H1 (cell line): ENCODE data around the gene ASCC3. TPM values are rescaled to one million over a fixed set of nuclear protein-coding genes. Genes with fewer than 3 reads are reported as not detected.

Experiments used
- ASH2L ChIP-seq: fragments of 200-600, 300-600 bp; sonication (generic); IDR thresholded peaks from one replicate; pipeline ENCODE4 v1.7.1; 2017; ENCODE audit warnings: low read length
- HDAC2 ChIP-seq, 2 experiments: fragments of 300-600 bp in 1 of 2; sonication (generic) in 1 of 2; IDR thresholded peaks; 2 replicates each; pipeline ENCODE4 v1.6.1; 2011 to 2012; ENCODE audit warnings: low read depth in 2 of 2, low read length in 2 of 2, mild to moderate bottlenecking in 2 of 2, moderate library complexity in 2 of 2, borderline replicate concordance in 1 of 2, inconsistent platforms in 1 of 2
- HDAC6 ChIP-seq: IDR thresholded peaks from one replicate; pipeline ENCODE4 v1.7.1; 2012; ENCODE audit warnings: low read depth, mild to moderate bottlenecking, inconsistent platforms, low read length, moderate library complexity
- JUND ChIP-seq: IDR thresholded peaks from 2 replicates; pipeline ENCODE4 v1.6.1; 2011; ENCODE audit warnings: mild to moderate bottlenecking, improper control_type of control experiment, low read length
- KDM1A ChIP-seq: fragments of 200-600, 300-600 bp; sonication (generic); IDR thresholded peaks from 2 replicates; pipeline ENCODE4 v1.7.1; 2016; ENCODE audit warnings: mild to moderate bottlenecking, low read length, borderline replicate concordance
- KDM4A ChIP-seq: IDR thresholded peaks from one replicate; pipeline ENCODE4 v1.7.1; 2012; ENCODE audit warnings: low read depth, mild to moderate bottlenecking, moderate library complexity, low read length, inconsistent platforms; ENCODE audit not compliant: severe bottlenecking
- NANOG ChIP-seq: IDR thresholded peaks from 2 replicates; pipeline ENCODE4 v1.6.1; 2011; ENCODE audit warnings: low read length, low read depth, mild to moderate bottlenecking, inconsistent platforms; ENCODE audit not compliant: insufficient read depth, poor library complexity, severe bottlenecking
- RBBP5 ChIP-seq: IDR thresholded peaks from 2 replicates; pipeline ENCODE4 v1.7.1; 2012; ENCODE audit warnings: low read depth, mild to moderate bottlenecking, inconsistent platforms, low read length, moderate library complexity, borderline replicate concordance
- RNF2 ChIP-seq: fragments of 200-900, 300-1000 bp; sonication (generic); IDR thresholded peaks from 2 replicates; pipeline ENCODE4 v1.7.1; 2016; ENCODE audit warnings: borderline replicate concordance, low read depth, mild to moderate bottlenecking, antibody characterized with exemption, low read length; ENCODE audit not compliant: poor library complexity, severe bottlenecking; ENCODE audit errors: missing control alignments
- TAF1 ChIP-seq: IDR thresholded peaks from 2 replicates; pipeline ENCODE4 v1.6.1; 2011; ENCODE audit warnings: mild to moderate bottlenecking, low read depth, low read length
- polyA plus RNA-seq, 7 experiments: library from polyadenylated mRNA; depleted of rRNA in 3 of 7; stranded (reverse) in 5 of 7; unstranded in 2 of 7; fragments of >200 nt in 5 of 7; fragments of 200-250 nt in 2 of 7; gene quantifications; 1 replicate in 5 of 7; 2 replicates in 1 of 7; 4 replicates in 1 of 7; pipeline versions ENCODE4 v1.2.1 to v1.2.3, GENCODE V29; 2011 to 2013; ENCODE audit warnings: missing spikeins in 2 of 7, mixed read lengths in 2 of 7
- total RNA-seq: library from RNA; stranded (reverse); fragmentation: NEBNext Ultra II Directional; extraction: Animal tissue kit (Norgen Biotek cat#: 25700); gene quantifications from 2 replicates; pipeline ENCODE4 v1.2.1, GENCODE V29; 2021

The ASCC3 gene
- total and polyA plus RNA-seq, 2 of the 8 experiments (the other 6 are each of a cell fraction or from before 2014, with no cell fraction given), result 37.5 to 77.8 TPM

- TF ChIP-seq ASH2L (no peak), RNF2 (no peak), JUND (no peak), RBBP5 (no peak), KDM4A (no peak), HDAC2 (IDR thresholded peaks at IDR 0.05; ENCODE audit: borderline replicate concordance in 1 of 2, low read depth in 2 of 2, low read length in 2 of 2) (no peak), TAF1 (no peak), NANOG (no peak), KDM1A (no peak), HDAC6 (no peak)
Observed at GRCh38 chr6:100774681-100775080, 106.4 kb downstream of the ASCC3 start (continued).
